ENCODE data around the gene OR1D5. TPM values are rescaled to one million over a fixed set of nuclear protein-coding genes. Genes with fewer than 3 reads are reported as not detected.
"Not testable (repeated sequence)": the region's sequence is repeated elsewhere in the genome, so short reads cannot be mapped to it uniquely, and the experiment has no call there.

The OR1D5 gene
- total RNA-seq, 2 experiments from 2014 or later = not detected

- DNase-seq (no peak), ATAC-seq (no peak)
- ChIA-PET CTCF (interaction anchor here (1.0 kb wide), 1 partner anchor 191 kb away, joined by 3 read pairs; no protein-coding TSS in a partner anchor), POLR2A (no interaction called here)
- Mint-ChIP-seq H3K36me3 (ENCODE audit: low read depth) (no peaks in the 10 kb centered on the region), H3K27me3 (peaks cover 8% of the 10 kb centered on the region), H3K27ac (no peak overlapping the region), H3K4me3 (no peak overlapping the region), H3K4me1 (peaks cover 6% of the 10 kb centered on the region), H3K9me3 (ENCODE audit: low read depth) (peaks cover 8% of the 10 kb centered on the region)
- intact Hi-C loops (cut with DNase I, micrococcal nuclease) = no loop called here
Measured at GRCh38 chr17:3039736-3040135, 23.7 kb downstream of the OR1D5 start.

GRCh38 chr17:3038941-3039340 is 24.5 kb downstream of the OR1D5 start:
- no peak overlapping the region for H3K27ac Mint-ChIP-seq
- ATAC-seq = no peak
- DNase-seq = no peak
- peaks cover 3% of the 10 kb centered on the region for H3K9me3 Mint-ChIP-seq (ENCODE audit: low read depth)
- ChIA-PET POLR2A (no interaction called here), CTCF (interaction anchor here (1.0 kb wide), 1 partner anchor 190 kb away, joined by 3 read pairs; no protein-coding TSS in a partner anchor)
- H3K4me1 Mint-ChIP-seq = peaks cover 6% of the 10 kb centered on the region
- peaks cover 8% of the 10 kb centered on the region for H3K27me3 Mint-ChIP-seq
- intact Hi-C loops (cut with DNase I, micrococcal nuclease) = no loop called here
- H3K36me3 Mint-ChIP-seq (ENCODE audit: low read depth) = no peaks in the 10 kb centered on the region
- H3K4me3 Mint-ChIP-seq = no peak overlapping the region

GRCh38 chr17:3037259-3037658 is 26.1 kb downstream of the OR1D5 start:
- Mint-ChIP-seq H3K27me3 (peaks cover 8% of the 10 kb centered on the region), H3K4me3 (no peak overlapping the region), H3K9me3 (ENCODE audit: low read depth) (no peaks in the 10 kb centered on the region), H3K4me1 (peaks cover 6% of the 10 kb centered on the region), H3K27ac (no peak overlapping the region), H3K36me3 (ENCODE audit: low read depth) (no peaks in the 10 kb centered on the region)
- CTCF ChIA-PET = interaction anchor here (0.9 kb wide), 1 partner anchor 11 kb away, joined by 4 read pairs; no protein-coding TSS in a partner anchor
- POLR2A ChIA-PET = no interaction called here
- ATAC-seq (no peak), DNase-seq (no peak)
- intact Hi-C loops (cut with DNase I, micrococcal nuclease) = no loop called here

GRCh38 chr17:3036800-3037199 is 26.6 kb downstream of the OR1D5 start:
- peaks cover 7% of the 10 kb centered on the region for H3K27me3 Mint-ChIP-seq
- no peaks in the 10 kb centered on the region for H3K36me3 Mint-ChIP-seq (ENCODE audit: low read depth)
- H3K4me3 Mint-ChIP-seq = no peak overlapping the region
- DNase-seq (no peak), ATAC-seq (no peak)
- no peak overlapping the region for H3K27ac Mint-ChIP-seq
- H3K4me1 Mint-ChIP-seq = peaks cover 6% of the 10 kb centered on the region
- POLR2A ChIA-PET = no interaction called here
- intact Hi-C loops (cut with DNase I, micrococcal nuclease) = no loop called here
- H3K9me3 Mint-ChIP-seq (ENCODE audit: low read depth) = no peaks in the 10 kb centered on the region
- CTCF ChIA-PET = interaction anchor here (0.9 kb wide), 1 partner anchor 11 kb away, joined by 4 read pairs; no protein-coding TSS in a partner anchor

- ChIA-PET POLR2A (no interaction called here), CTCF (no interaction called here)
- no peak overlapping the region for H3K27ac Mint-ChIP-seq
- H3K36me3 Mint-ChIP-seq (ENCODE audit: low read depth) = no peaks in the 10 kb centered on the region
- H3K9me3 Mint-ChIP-seq (ENCODE audit: low read depth) = no peaks in the 10 kb centered on the region
- intact Hi-C loops (cut with DNase I, micrococcal nuclease) = no loop called here
- H3K27me3 Mint-ChIP-seq = peaks cover 5% of the 10 kb centered on the region
- ATAC-seq (no peak), DNase-seq (no peak)
- peaks cover 6% of the 10 kb centered on the region for H3K4me1 Mint-ChIP-seq
- H3K4me3 Mint-ChIP-seq = no peak overlapping the region
Measured at GRCh38 chr17:3035968-3036280, 27.5 kb downstream of the OR1D5 start.

GRCh38 chr17:3035256-3035967 is 28.0 kb downstream of the OR1D5 start:
- POLR2A ChIA-PET = no interaction called here
- peaks cover 6% of the 10 kb centered on the region for H3K4me1 Mint-ChIP-seq
- CTCF ChIA-PET = no interaction called here
- H3K27me3 Mint-ChIP-seq = peaks cover 5% of the 10 kb centered on the region
- no peak for ATAC-seq
- no peak for DNase-seq
- no peaks in the 10 kb centered on the region for H3K36me3 Mint-ChIP-seq (ENCODE audit: low read depth)
- H3K4me3 Mint-ChIP-seq = no peak overlapping the region
- no peaks in the 10 kb centered on the region for H3K9me3 Mint-ChIP-seq (ENCODE audit: low read depth)
- no peak overlapping the region for H3K27ac Mint-ChIP-seq
- intact Hi-C loops (cut with DNase I, micrococcal nuclease) = no loop called here

- DNase-seq = no peak
- Mint-ChIP-seq H3K27ac (no peak overlapping the region), H3K4me1 (peaks cover 4% of the 10 kb centered on the region), H3K27me3 (no peaks in the 10 kb centered on the region), H3K36me3 (ENCODE audit: low read depth) (no peaks in the 10 kb centered on the region), H3K4me3 (no peak overlapping the region), H3K9me3 (ENCODE audit: low read depth) (no peaks in the 10 kb centered on the region)
- ChIA-PET POLR2A (no interaction called here), CTCF (no interaction called here)
- no peak for ATAC-seq
- intact Hi-C loops (cut with DNase I, micrococcal nuclease) = no loop called here
Measured at GRCh38 chr17:3034578-3034920, 28.9 kb downstream of the OR1D5 start.

GRCh38 chr17:3033741-3034577 is 29.4 kb downstream of the OR1D5 start:
- no peak overlapping the region for H3K27ac Mint-ChIP-seq
- ChIA-PET CTCF (no interaction called here), POLR2A (no interaction called here)
- intact Hi-C loops (cut with DNase I, micrococcal nuclease) = no loop called here
- DNase-seq (no peak), ATAC-seq (no peak)
- H3K4me3 Mint-ChIP-seq = no peak overlapping the region
- H3K36me3 Mint-ChIP-seq (ENCODE audit: low read depth) = peaks cover 3% of the 10 kb centered on the region
- peaks cover 1% of the 10 kb centered on the region for H3K4me1 Mint-ChIP-seq
- H3K9me3 Mint-ChIP-seq (ENCODE audit: low read depth) = no peaks in the 10 kb centered on the region
- H3K27me3 Mint-ChIP-seq = no peaks in the 10 kb centered on the region

- H3K4me3 Mint-ChIP-seq = no peak overlapping the region
- ChIA-PET CTCF (no interaction called here), POLR2A (no interaction called here)
- no peak for DNase-seq
- intact Hi-C loops (cut with DNase I, micrococcal nuclease) = no loop called here
- H3K4me1 Mint-ChIP-seq = no peaks in the 10 kb centered on the region
- no peaks in the 10 kb centered on the region for H3K27me3 Mint-ChIP-seq
- H3K27ac Mint-ChIP-seq = no peak overlapping the region
- no peak for ATAC-seq
- H3K9me3 Mint-ChIP-seq (ENCODE audit: low read depth) = no peaks in the 10 kb centered on the region
- peaks cover 3% of the 10 kb centered on the region for H3K36me3 Mint-ChIP-seq (ENCODE audit: low read depth)
Measured at GRCh38 chr17:3033248-3033640, 30.2 kb downstream of the OR1D5 start.

GRCh38 chr17:3032258-3033247 is 30.9 kb downstream of the OR1D5 start:
- Mint-ChIP-seq H3K4me1 (no peaks in the 10 kb centered on the region), H3K9me3 (ENCODE audit: low read depth) (no peaks in the 10 kb centered on the region), H3K27ac (no peak overlapping the region), H3K27me3 (no peaks in the 10 kb centered on the region), H3K36me3 (ENCODE audit: low read depth) (peaks cover 3% of the 10 kb centered on the region), H3K4me3 (no peak overlapping the region)
- intact Hi-C loops (cut with DNase I, micrococcal nuclease) = no loop called here
- CTCF ChIA-PET = interaction anchor here (0.5 to 1.3 kb wide), 2 partner anchors 11 to 187 kb away, joined by 3 to 6 read pairs; no protein-coding TSS in a partner anchor
- POLR2A ChIA-PET = no interaction called here
- ATAC-seq (no peak), DNase-seq (no peak)

- ATAC-seq; H3K4me3 Mint-ChIP-seq; H3K27ac Mint-ChIP-seq; H3K9me3 Mint-ChIP-seq (ENCODE audit: low read depth); H3K27me3 Mint-ChIP-seq; intact Hi-C loops (cut with DNase I, micrococcal nuclease); POLR2A ChIA-PET; H3K36me3 Mint-ChIP-seq (ENCODE audit: low read depth); DNase-seq; H3K4me1 Mint-ChIP-seq: not testable (repeated sequence)
- CTCF ChIA-PET = interaction anchor here (1.3 kb wide), 1 partner anchor 12 kb away, joined by 6 read pairs; no protein-coding TSS in a partner anchor
Measured at GRCh38 chr17:3030852-3031470, 32.4 kb downstream of the OR1D5 start.
